Fibroblast of upper back skin (primary cell): Measurements from ENCODE around the gene PRSS1.

ENCODE experiments used
- DNase-seq: peaks from one replicate; pipeline ENCODE4 v3.0.0-alpha.2; 2013

PRSS1 gene

GRCh38 chr7:142795339-142795863, 46.1 kb downstream of the PRSS1 start:
- no peak for DNase-seq

- DNase-seq = no peak
These were observed 46.8 kb downstream of the PRSS1 start for GRCh38 chr7:142796001-142796500.

DNA sequence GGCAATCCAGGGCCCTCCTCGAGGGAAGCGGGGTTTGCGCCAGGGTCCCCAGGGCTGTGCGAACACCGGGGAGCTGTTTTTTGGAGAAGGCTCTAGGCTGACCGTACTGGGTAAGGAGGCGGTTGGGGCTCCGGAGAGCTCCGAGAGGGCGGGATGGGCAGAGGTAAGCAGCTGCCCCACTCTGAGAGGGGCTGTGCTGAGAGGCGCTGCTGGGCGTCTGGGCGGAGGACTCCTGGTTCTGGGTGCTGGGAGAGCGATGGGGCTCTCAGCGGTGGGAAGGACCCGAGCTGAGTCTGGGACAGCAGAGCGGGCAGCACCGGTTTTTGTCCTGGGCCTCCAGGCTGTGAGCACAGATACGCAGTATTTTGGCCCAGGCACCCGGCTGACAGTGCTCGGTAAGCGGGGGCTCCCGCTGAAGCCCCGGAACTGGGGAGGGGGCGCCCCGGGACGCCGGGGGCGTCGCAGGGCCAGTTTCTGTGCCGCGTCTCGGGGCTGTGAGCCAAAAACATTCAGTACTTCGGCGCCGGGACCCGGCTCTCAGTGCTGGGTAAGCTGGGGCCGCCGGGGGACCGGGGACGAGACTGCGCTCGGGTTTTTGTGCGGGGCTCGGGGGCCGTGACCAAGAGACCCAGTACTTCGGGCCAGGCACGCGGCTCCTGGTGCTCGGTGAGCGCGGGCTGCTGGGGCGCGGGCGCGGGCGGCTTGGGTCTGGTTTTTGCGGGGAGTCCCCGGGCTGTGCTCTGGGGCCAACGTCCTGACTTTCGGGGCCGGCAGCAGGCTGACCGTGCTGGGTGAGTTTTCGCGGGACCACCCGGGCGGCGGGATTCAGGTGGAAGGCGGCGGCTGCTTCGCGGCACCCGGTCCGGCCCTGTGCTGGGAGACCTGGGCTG, 47.5 kb downstream of the PRSS1 start:
- DNase-seq = no peak

- DNase-seq = no peak
These were observed 48.4 kb downstream of the PRSS1 start for GRCh38 chr7:142797391-142798377.

GRCh38 chr7:142798451-142799436, 49.5 kb downstream of the PRSS1 start:
- no peak for DNase-seq

- no peak for DNase-seq
These were observed 50.2 kb downstream of the PRSS1 start for GRCh38 chr7:142799437-142799835.

- DNase-seq = no peak
These were observed 50.8 kb downstream of the PRSS1 start for GRCh38 chr7:142800088-142800487.

- no peak for DNase-seq
These were observed 51.5 kb downstream of the PRSS1 start for GRCh38 chr7:142800699-142801260.

DNA sequence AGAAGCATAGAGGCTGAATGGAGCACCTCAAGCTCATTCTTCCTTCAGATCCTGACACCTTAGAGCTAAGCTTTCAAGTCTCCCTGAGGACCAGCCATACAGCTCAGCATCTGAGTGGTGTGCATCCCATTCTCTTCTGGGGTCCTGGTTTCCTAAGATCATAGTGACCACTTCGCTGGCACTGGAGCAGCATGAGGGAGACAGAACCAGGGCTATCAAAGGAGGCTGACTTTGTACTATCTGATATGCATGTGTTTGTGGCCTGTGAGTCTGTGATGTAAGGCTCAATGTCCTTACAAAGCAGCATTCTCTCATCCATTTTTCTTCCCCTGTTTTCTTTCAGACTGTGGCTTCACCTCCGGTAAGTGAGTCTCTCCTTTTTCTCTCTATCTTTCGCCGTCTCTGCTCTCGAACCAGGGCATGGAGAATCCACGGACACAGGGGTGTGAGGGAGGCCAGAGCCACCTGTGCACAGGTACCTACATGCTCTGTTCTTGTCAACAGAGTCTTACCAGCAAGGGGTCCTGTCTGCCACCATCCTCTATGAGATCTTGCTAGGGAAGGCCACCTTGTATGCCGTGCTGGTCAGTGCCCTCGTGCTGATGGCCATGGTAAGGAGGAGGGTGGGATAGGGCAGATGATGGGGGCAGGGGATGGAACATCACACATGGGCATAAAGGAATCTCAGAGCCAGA, 52.5 kb downstream of the PRSS1 start:
- no peak for DNase-seq

DNA sequence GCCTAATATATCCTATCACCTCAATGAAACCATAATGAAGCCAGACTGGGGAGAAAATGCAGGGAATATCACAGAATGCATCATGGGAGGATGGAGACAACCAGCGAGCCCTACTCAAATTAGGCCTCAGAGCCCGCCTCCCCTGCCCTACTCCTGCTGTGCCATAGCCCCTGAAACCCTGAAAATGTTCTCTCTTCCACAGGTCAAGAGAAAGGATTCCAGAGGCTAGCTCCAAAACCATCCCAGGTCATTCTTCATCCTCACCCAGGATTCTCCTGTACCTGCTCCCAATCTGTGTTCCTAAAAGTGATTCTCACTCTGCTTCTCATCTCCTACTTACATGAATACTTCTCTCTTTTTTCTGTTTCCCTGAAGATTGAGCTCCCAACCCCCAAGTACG, 53.0 kb downstream of the PRSS1 start:
- no peak for DNase-seq
